ENCODE results near the gene PTPN1.
"Not testable (repeated sequence)": the region's sequence is repeated elsewhere in the genome, so short reads cannot be mapped to it uniquely, and the experiment has no call there.

PTPN1 gene

GRCh38 chr20:50595988-50596693 is 86.0 kb downstream of the PTPN1 start:
- DNase-seq: no peak

- no peak for DNase-seq
Measured at GRCh38 chr20:50596694-50597021, 86.5 kb downstream of the PTPN1 start.

- no peak for DNase-seq
Measured at GRCh38 chr20:50597406-50597969, 87.3 kb downstream of the PTPN1 start.

GRCh38 chr20:50598074-50598473 is 87.9 kb downstream of the PTPN1 start:
- no peak for DNase-seq

GRCh38 chr20:50598768-50599167 is 88.6 kb downstream of the PTPN1 start:
- DNase-seq: not testable (repeated sequence)

GRCh38 chr20:50600281-50600895 is 90.2 kb downstream of the PTPN1 start:
- DNase-seq: no peak

GRCh38 chr20:50601511-50602431 is 91.6 kb downstream of the PTPN1 start:
- no peak for DNase-seq

GRCh38 chr20:50602432-50603088 is 92.4 kb downstream of the PTPN1 start:
- DNase-seq: no peak

- no peak for DNase-seq
Measured at GRCh38 chr20:50604451-50604850, 94.3 kb downstream of the PTPN1 start.

- DNase-seq: no peak
Measured at GRCh38 chr20:50605136-50605535, 95.0 kb downstream of the PTPN1 start.

GRCh38 chr20:50607436-50607835 is 97.3 kb downstream of the PTPN1 start:
- no peak for DNase-seq

GRCh38 chr20:50607850-50608749 is 97.9 kb downstream of the PTPN1 start:
- DNase-seq: no peak

GRCh38 chr20:50608750-50609104 is 98.5 kb downstream of the PTPN1 start:
- no peak for DNase-seq

GRCh38 chr20:50609438-50609989 is 99.3 kb downstream of the PTPN1 start:
- DNase-seq: no peak

GRCh38 chr20:50610212-50610718 is 100.1 kb downstream of the PTPN1 start:
- no peak for DNase-seq

GRCh38 chr20:50611128-50611810 is 101.1 kb downstream of the PTPN1 start:
- no peak for DNase-seq

- DNase-seq: no peak
Measured at GRCh38 chr20:50613438-50614169, 103.4 kb downstream of the PTPN1 start.

- DNase-seq: no peak
Measured at GRCh38 chr20:50615407-50615806, 105.2 kb downstream of the PTPN1 start.

GRCh38 chr20:50617022-50617421 is 106.8 kb downstream of the PTPN1 start:
- no peak for DNase-seq

- DNase-seq: no peak
Measured at GRCh38 chr20:50618537-50618936, 108.4 kb downstream of the PTPN1 start.

All from NCI-H2029 treated with DMSO at 0.1 percent for 48 hours (cell line).